Measurements from ENCODE around the gene ZNF778. TPM values are rescaled to one million over a fixed set of nuclear protein-coding genes. Genes with fewer than 3 reads are reported as not detected.
"Not testable (repeated sequence)": the region's sequence is repeated elsewhere in the genome, so short reads cannot be mapped to it uniquely, and the experiment has no call there.

ZNF778 gene
- total and polyA plus RNA-seq, 2 of the 13 experiments (the other 11 are each of a cell fraction or from before 2014, with no cell fraction given): 3.8 to 7.2 TPM

- TF ChIP-seq HNF1A (IDR thresholded peaks at IDR 0.05; ENCODE audit: low read depth); GABPA (IDR thresholded peaks at IDR 0.05; ENCODE audit: low read depth, low read length); LCORL (IDR thresholded peaks at IDR 0.05): not testable (repeated sequence)
- TF ChIP-seq HNF1A (CRISPR knock-in tag; IDR thresholded peaks at IDR 0.05; ENCODE audit: borderline replicate concordance): peak; percentile 69
- peak; percentile 33; the same call in 1 of the 2 replicates for TF ChIP-seq KMT2B (CRISPR knock-in tag; IDR thresholded peaks at IDR 0.05)
- TF ChIP-seq ZNF557 (CRISPR knock-in tag; IDR thresholded peaks at IDR 0.05): peak; percentile 80; the same call in 1 of the 2 replicates
- peak; percentile 83 for TF ChIP-seq AGO2 (optimal IDR thresholded peaks at IDR 0.05; ENCODE audit: low read depth, low read length)
- peak; percentile 38; the same call in 1 of the 2 replicates for TF ChIP-seq NFYC (CRISPR knock-in tag; IDR thresholded peaks at IDR 0.05)
- TF ChIP-seq ZNF766 (CRISPR knock-in tag; IDR thresholded peaks at IDR 0.05; ENCODE audit: borderline replicate concordance): peak; percentile 87; the same call in 1 of the 2 replicates
- TF ChIP-seq HNF4G (IDR thresholded peaks at IDR 0.05; ENCODE audit: borderline replicate concordance, low read depth, low read length): peak; percentile 54
- TF ChIP-seq HNF4G (CRISPR knock-in tag; IDR thresholded peaks at IDR 0.05; ENCODE audit: borderline replicate concordance, low read depth): peak; percentile 70; the same call in 1 of the 2 replicates
- TF ChIP-seq GABPA (CRISPR knock-in tag; IDR thresholded peaks at IDR 0.05; ENCODE audit: low read depth): peak; percentile 56; the same call in 1 of the 2 replicates
- peak; percentile 81; the same call in 1 of the 2 replicates for TF ChIP-seq MTA1 (CRISPR knock-in tag; IDR thresholded peaks at IDR 0.05; ENCODE audit: borderline replicate concordance)
- peak; percentile 58 for TF ChIP-seq LCORL (CRISPR knock-in tag; IDR thresholded peaks at IDR 0.05)
- peak; percentile 85 for TF ChIP-seq NR1H2 (CRISPR knock-in tag; IDR thresholded peaks at IDR 0.05; ENCODE audit: borderline replicate concordance, low read depth)
- TF ChIP-seq ZNF782 (CRISPR knock-in tag; IDR thresholded peaks at IDR 0.05; ENCODE audit: borderline replicate concordance): peak; percentile 70; the same call in 1 of the 2 replicates
- peak; percentile 54; the same call in 1 of the 2 replicates for TF ChIP-seq ZBED4 (CRISPR knock-in tag; IDR thresholded peaks at IDR 0.05; ENCODE audit: borderline replicate concordance)
- TF ChIP-seq AHR (CRISPR knock-in tag; IDR thresholded peaks at IDR 0.05): peak; percentile 92; the same call in 1 of the 2 replicates
- TF ChIP-seq NFKB2 (CRISPR knock-in tag; IDR thresholded peaks at IDR 0.05; ENCODE audit: borderline replicate concordance): peak; percentile 73; the same call in 1 of the 2 replicates
- TF ChIP-seq, protein P1, sequence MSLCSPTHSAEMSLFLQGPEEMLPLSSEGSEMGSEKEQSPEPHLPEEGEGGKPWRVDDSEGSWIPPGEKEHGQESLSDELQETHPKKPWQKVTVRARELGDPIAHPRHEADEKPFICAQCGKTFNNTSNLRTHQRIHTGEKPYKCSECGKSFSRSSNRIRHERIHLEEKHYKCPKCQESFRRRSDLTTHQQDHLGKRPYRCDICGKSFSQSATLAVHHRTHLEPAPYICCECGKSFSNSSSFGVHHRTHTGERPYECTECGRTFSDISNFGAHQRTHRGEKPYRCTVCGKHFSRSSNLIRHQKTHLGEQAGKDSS (CRISPR knock-in tag; IDR thresholded peaks at IDR 0.05; ENCODE audit: borderline replicate concordance, low read depth): peak; percentile 78; the same call in 1 of the 2 replicates
These were observed 25.1 kb upstream of the ZNF778 start (continued) for GRCh38 chr16:89192186-89192955.

All from HepG2 (cell line).